ENCODE measurements around the gene CSF1R. TPM values are rescaled to one million over a fixed set of nuclear protein-coding genes. Genes with fewer than 3 reads are reported as not detected.

Gene CSF1R
- total RNA-seq, 4 donors from 2014 or later: 24.9 to 51.7 (median 31.5) TPM

DNA sequence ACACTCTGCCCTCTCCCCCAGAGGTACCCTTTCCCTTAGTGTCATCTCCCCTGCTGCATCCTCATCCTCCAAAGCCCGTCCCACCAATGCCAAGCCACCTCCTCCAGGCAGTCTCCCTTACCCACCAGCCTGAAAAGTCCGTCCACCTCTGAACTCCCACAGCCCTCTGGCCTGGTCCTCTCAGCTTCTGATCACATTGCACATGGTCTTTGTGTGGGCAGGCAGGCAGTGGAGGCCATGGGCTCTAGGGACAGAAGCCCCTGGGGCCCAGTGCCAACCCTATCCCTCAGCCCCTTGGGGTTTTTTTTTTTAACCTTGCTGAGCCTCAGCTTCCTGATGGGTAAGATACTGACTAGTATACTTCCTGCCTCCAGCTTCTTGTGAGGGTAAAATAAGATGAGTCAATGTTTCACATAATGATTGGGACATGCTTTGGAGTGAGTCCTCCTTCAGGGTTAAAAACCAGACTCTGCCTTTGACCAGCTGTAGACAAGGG, 19.4 kb downstream of the CSF1R start:
- H3K4me1 ChIP-seq: peaks cover 0 to 15% (median 12%) of the 10 kb centered on the region in 4 donors
- intact Hi-C loops (cut with DNase I): no loop called here
- no peak overlapping the region for H3K4me3 ChIP-seq
- no peak overlapping the region for H3K27ac ChIP-seq (replicated peaks in 1 of 4)
- H3K9me3 ChIP-seq: no peaks in the 10 kb centered on the region
- no peak for TF ChIP-seq POLR2A (IDR thresholded peaks at IDR 0.05; ENCODE audit: low read depth)
- TF ChIP-seq CTCF (IDR thresholded peaks at IDR 0.05): no peak
- TF ChIP-seq POLR2AphosphoS5 (IDR thresholded peaks at IDR 0.05): no peak
- no peak for TF ChIP-seq EP300 (IDR thresholded peaks at IDR 0.05)
- H3K27me3 ChIP-seq: peaks cover 0 to 3% (median 0%) of the 10 kb centered on the region in 4 donors
- no peaks in the 10 kb centered on the region for H3K36me3 ChIP-seq
- no peak for DNase-seq (ENCODE audit: extremely low spot score)
- WGBS: 97% methylated on average over 2 of the region's 2 CpGs

- Histone ChIP-seq H3K4me3 (no peak overlapping the region), H3K36me3 (no peaks in the 10 kb centered on the region), H3K4me1 (peaks cover 0 to 15% (median 12%) of the 10 kb centered on the region in 4 donors), H3K27ac (replicated peaks in 1 of 4) (no peak overlapping the region), H3K27me3 (peaks cover 0 to 3% (median 0%) of the 10 kb centered on the region in 4 donors), H3K9me3 (no peaks in the 10 kb centered on the region)
- intact Hi-C loops (cut with DNase I): no loop called here
- no peak for DNase-seq (ENCODE audit: extremely low spot score)
- TF ChIP-seq CTCF (IDR thresholded peaks at IDR 0.05) (no peak), POLR2A (IDR thresholded peaks at IDR 0.05; ENCODE audit: low read depth) (no peak), POLR2AphosphoS5 (IDR thresholded peaks at IDR 0.05) (no peak), EP300 (IDR thresholded peaks at IDR 0.05) (no peak)
- WGBS: 95% methylated on average over 5 of the region's 5 CpGs
Observed at GRCh38 chr5:150066436-150066835, 19.9 kb downstream of the CSF1R start.

DNA sequence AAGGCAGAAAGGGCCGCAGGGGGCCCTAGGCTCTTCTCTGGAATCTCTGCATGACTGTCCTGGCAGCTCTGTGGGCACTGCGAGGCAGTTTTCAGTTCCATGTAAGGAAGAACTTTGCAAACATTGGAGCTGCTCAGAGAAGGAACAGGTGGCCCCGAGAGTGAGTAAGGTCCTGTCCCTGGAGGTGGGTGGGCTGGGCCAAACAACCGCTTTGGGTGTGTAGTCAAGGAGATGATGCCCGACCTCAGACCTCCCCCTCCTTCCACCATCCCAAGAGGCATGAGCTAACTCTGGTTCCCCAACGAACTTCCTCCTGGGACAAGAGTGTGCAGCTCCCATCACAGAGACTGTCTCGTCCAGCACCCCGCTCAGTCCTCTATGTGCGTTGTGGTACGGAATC, 20.5 kb downstream of the CSF1R start:
- WGBS: 75% methylated on average over 9 of the region's 10 CpGs

GRCh38 chr5:150065346-150065745, 21.0 kb downstream of the CSF1R start:
- no peak for DNase-seq (ENCODE audit: extremely low spot score)
- 61% methylated on average over 4 of the region's 6 CpGs for WGBS
- H3K27ac ChIP-seq (replicated peaks in 1 of 4): peak overlapping the region in 2 of 4 donors; percentile 27 to 31
- no peak overlapping the region for H3K4me3 ChIP-seq
- no peaks in the 10 kb centered on the region for H3K36me3 ChIP-seq
- no peak for TF ChIP-seq POLR2A (IDR thresholded peaks at IDR 0.05; ENCODE audit: low read depth)
- TF ChIP-seq EP300 (IDR thresholded peaks at IDR 0.05): no peak
- no peak for TF ChIP-seq CTCF (IDR thresholded peaks at IDR 0.05)
- no peak for TF ChIP-seq POLR2AphosphoS5 (IDR thresholded peaks at IDR 0.05)
- H3K9me3 ChIP-seq: no peaks in the 10 kb centered on the region
- H3K27me3 ChIP-seq: peaks cover 0 to 3% (median 0%) of the 10 kb centered on the region in 4 donors
- H3K4me1 ChIP-seq: peaks cover 0 to 15% (median 12%) of the 10 kb centered on the region in 4 donors
- intact Hi-C loops (cut with DNase I): no loop called here

More for the DNA sequence above, 20.5 kb downstream of the CSF1R start:
- Histone ChIP-seq H3K4me1 (peaks cover 0 to 15% (median 12%) of the 10 kb centered on the region in 4 donors), H3K9me3 (no peaks in the 10 kb centered on the region), H3K4me3 (no peak overlapping the region), H3K27me3 (peaks cover 0 to 3% (median 0%) of the 10 kb centered on the region in 4 donors), H3K36me3 (no peaks in the 10 kb centered on the region), H3K27ac (replicated peaks in 1 of 4) (peak overlapping the region in 2 of 4 donors; percentile 27 to 31)
- no peak for DNase-seq (ENCODE audit: extremely low spot score)
- no peak for TF ChIP-seq CTCF (IDR thresholded peaks at IDR 0.05)
- intact Hi-C loops (cut with DNase I): no loop called here

DNA sequence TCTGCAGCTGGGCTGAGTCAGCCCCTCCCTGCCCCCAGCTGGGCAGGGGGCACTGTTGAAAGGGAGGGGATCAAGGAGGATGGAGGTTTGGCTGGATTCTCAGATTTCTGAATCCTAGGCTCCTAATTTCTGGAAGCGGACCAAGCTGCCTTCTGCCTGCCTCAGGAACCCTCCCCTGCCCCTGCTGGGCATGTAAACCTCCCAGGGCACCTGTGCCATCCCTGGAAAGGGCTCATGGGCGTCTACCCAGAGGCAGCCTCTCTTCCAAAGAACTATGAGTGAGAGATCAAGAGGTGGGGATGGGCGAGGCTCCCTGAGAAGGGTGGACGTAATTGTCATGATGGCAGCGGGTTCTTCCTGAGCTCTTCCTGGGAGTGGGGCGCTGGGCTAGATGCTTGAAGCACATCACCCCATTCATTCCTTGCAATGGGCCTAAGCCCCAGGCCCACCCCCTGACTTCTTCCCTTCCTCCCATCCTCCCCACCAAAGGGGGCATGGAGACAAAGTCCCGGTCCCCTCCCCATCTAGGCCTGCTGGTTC, 21.6 kb downstream of the CSF1R start:
- Histone ChIP-seq H3K27me3 (peaks cover 0 to 3% (median 0%) of the 10 kb centered on the region in 4 donors), H3K4me3 (no peak overlapping the region), H3K9me3 (no peaks in the 10 kb centered on the region), H3K27ac (replicated peaks in 1 of 4) (peak overlapping the region in 2 of 4 donors; percentile 23 to 40), H3K4me1 (peaks cover 0 to 15% (median 12%) of the 10 kb centered on the region in 4 donors), H3K36me3 (no peaks in the 10 kb centered on the region)
- no peak for TF ChIP-seq EP300 (IDR thresholded peaks at IDR 0.05)
- TF ChIP-seq POLR2A (IDR thresholded peaks at IDR 0.05; ENCODE audit: low read depth): no peak
- no peak for TF ChIP-seq POLR2AphosphoS5 (IDR thresholded peaks at IDR 0.05)
- TF ChIP-seq CTCF (IDR thresholded peaks at IDR 0.05): no peak
- no peak for DNase-seq (ENCODE audit: extremely low spot score)
- WGBS: 90% methylated on average over 7 of the region's 7 CpGs
- intact Hi-C loops (cut with DNase I): no loop called here

Measured in esophagus muscularis mucosa (tissue), 4 donors.